SK-N-SH (cell line): ENCODE data around the gene ERV3-1.

ENCODE experiments used
- EZH2phosphoT487 ChIP-seq: fragments of 200-600 bp; sonication (generic); IDR thresholded peaks from 2 replicates; pipeline ENCODE4 v1.6.1; 2017; ENCODE audit warnings: low read depth, mixed run types, mild to moderate bottlenecking, antibody characterized with exemption, moderate library complexity, borderline replicate concordance
- NRF1 ChIP-seq: IDR thresholded peaks from 2 replicates; pipeline ENCODE4 v1.6.1; 2012; ENCODE audit warnings: low read depth, mild to moderate bottlenecking, low read length
- TF ChIP-seq, protein P1 (sequence below): fragments of 200-600 bp; sonication (generic); IDR thresholded peaks from 2 replicates; pipeline ENCODE4 v1.6.1; 2017; ENCODE audit warnings: antibody characterized with exemption, mild to moderate bottlenecking, moderate library complexity

DNA sequence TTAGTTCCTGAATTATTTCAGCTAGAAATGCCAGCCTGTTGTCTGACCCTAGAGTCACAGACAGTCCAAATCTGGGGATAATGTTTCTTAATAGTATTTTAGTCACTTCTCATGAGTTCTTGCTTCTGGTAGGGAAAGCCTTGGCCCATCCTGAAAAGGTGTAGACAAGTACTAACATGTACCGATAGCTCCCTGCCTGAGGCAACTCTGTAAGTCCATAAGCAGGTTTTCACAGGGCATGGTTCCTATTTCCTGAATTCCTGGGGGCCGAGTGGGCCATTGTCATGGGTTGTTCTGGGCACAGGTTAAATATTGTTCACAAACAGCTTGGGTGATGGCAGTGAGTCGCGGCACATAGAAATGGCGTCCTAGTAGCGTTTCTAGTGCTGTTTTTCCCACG is 12.6 kb downstream of the ERV3-1 start:
- TF ChIP-seq EZH2phosphoT487, result no peak
- no peak for TF ChIP-seq NRF1
- TF ChIP-seq, protein P1, sequence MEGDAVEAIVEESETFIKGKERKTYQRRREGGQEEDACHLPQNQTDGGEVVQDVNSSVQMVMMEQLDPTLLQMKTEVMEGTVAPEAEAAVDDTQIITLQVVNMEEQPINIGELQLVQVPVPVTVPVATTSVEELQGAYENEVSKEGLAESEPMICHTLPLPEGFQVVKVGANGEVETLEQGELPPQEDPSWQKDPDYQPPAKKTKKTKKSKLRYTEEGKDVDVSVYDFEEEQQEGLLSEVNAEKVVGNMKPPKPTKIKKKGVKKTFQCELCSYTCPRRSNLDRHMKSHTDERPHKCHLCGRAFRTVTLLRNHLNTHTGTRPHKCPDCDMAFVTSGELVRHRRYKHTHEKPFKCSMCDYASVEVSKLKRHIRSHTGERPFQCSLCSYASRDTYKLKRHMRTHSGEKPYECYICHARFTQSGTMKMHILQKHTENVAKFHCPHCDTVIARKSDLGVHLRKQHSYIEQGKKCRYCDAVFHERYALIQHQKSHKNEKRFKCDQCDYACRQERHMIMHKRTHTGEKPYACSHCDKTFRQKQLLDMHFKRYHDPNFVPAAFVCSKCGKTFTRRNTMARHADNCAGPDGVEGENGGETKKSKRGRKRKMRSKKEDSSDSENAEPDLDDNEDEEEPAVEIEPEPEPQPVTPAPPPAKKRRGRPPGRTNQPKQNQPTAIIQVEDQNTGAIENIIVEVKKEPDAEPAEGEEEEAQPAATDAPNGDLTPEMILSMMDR, result no peak
